HG03571 (cell line): Measurements from ENCODE around the gene ZC3H11A.
"Not testable (repeated sequence)": the region's sequence is repeated elsewhere in the genome, so short reads cannot be mapped to it uniquely, and the experiment has no call there.

Experiments used
- ATAC-seq: cut with Tn5 transposase; IDR thresholded peaks from one replicate; pipeline ENCODE4 v1.9.1; 2021; ENCODE audit not compliant: unreplicated experiment

ZC3H11A gene

GRCh38 chr1:203795441-203796235, at the start of gene ZC3H11A, which contains the start of gene ZBED6:
Gene ZC3H11A (plus strand): TSS chr1:203795623. CDS start chr1:203817071, 21,448 bp downstream.
Gene ZBED6 (plus strand): TSS chr1:203795623. CDS start chr1:203797523, 1,900 bp downstream.
- peak; percentile 94 for ATAC-seq

- no peak for ATAC-seq
These were observed 49.1 kb upstream of the ZC3H11A start for GRCh38 chr1:203746281-203746680.

- ATAC-seq = no peak
These were observed 44.4 kb upstream of the ZC3H11A start for GRCh38 chr1:203751051-203751450.

GRCh38 chr1:203751618-203752361, 43.6 kb upstream of the ZC3H11A start:
- ATAC-seq = not testable (repeated sequence)

- no peak for ATAC-seq
These were observed 41.0 kb upstream of the ZC3H11A start for GRCh38 chr1:203754455-203754864.

- no peak for ATAC-seq
These were observed 39.4 kb upstream of the ZC3H11A start for GRCh38 chr1:203756036-203756435.

- not testable (repeated sequence) for ATAC-seq
These were observed 36.7 kb upstream of the ZC3H11A start for GRCh38 chr1:203758749-203759148.

- no peak for ATAC-seq
These were observed 34.9 kb upstream of the ZC3H11A start for GRCh38 chr1:203760506-203760905.

- ATAC-seq = not testable (repeated sequence)
These were observed 33.5 kb upstream of the ZC3H11A start for GRCh38 chr1:203761958-203762357.

GRCh38 chr1:203763505-203763904, 31.9 kb upstream of the ZC3H11A start:
- ATAC-seq = no peak

- no peak for ATAC-seq
These were observed 31.1 kb upstream of the ZC3H11A start for GRCh38 chr1:203764105-203765028.

GRCh38 chr1:203765029-203765837, 30.2 kb upstream of the ZC3H11A start, which contains the start of gene LAX1:
Gene LAX1 (plus strand): TSS chr1:203765183. CDS start chr1:203765566, 383 bp downstream.
- ATAC-seq = no peak

GRCh38 chr1:203768256-203768655, 27.2 kb upstream of the ZC3H11A start:
- ATAC-seq = no peak

- ATAC-seq = no peak
These were observed 25.7 kb upstream of the ZC3H11A start for GRCh38 chr1:203769505-203770343.

- no peak for ATAC-seq
These were observed 23.5 kb upstream of the ZC3H11A start for GRCh38 chr1:203771901-203772301.

GRCh38 chr1:203772836-203773235, 22.6 kb upstream of the ZC3H11A start:
- no peak for ATAC-seq

GRCh38 chr1:203776636-203777035, 18.8 kb upstream of the ZC3H11A start:
- ATAC-seq = no peak

- no peak for ATAC-seq
These were observed 17.8 kb upstream of the ZC3H11A start for GRCh38 chr1:203777596-203777995.

GRCh38 chr1:203778146-203778545, 17.3 kb upstream of the ZC3H11A start:
- ATAC-seq = no peak
